NT2/D1 (cell line): ENCODE results near the gene NLK.

Experiments used
- SUZ12 ChIP-seq: IDR thresholded peaks from 2 replicates; pipeline ENCODE4 v1.6.1; 2011; ENCODE audit not compliant: insufficient read length, insufficient read depth; ENCODE audit errors: extremely low read depth
- YY1 ChIP-seq: IDR thresholded peaks from 2 replicates; pipeline ENCODE4 v1.6.1; 2011; ENCODE audit not compliant: insufficient read length, insufficient read depth

GRCh38 chr17:28228986-28229729, 186.7 kb downstream of the NLK start:
- TF ChIP-seq YY1 = no peak
- no peak for TF ChIP-seq SUZ12
